Measurements from ENCODE around the gene ATF3. TPM values are rescaled to one million over a fixed set of nuclear protein-coding genes. Genes with fewer than 3 reads are reported as not detected.

The ATF3 gene, protein sequence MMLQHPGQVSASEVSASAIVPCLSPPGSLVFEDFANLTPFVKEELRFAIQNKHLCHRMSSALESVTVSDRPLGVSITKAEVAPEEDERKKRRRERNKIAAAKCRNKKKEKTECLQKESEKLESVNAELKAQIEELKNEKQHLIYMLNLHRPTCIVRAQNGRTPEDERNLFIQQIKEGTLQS
- 0.58 and 1.1 TPM in 2 replicates for total RNA-seq (2014; rRNA removed)
- 1.0 TPM for polyA plus RNA-seq (2012)

DNA sequence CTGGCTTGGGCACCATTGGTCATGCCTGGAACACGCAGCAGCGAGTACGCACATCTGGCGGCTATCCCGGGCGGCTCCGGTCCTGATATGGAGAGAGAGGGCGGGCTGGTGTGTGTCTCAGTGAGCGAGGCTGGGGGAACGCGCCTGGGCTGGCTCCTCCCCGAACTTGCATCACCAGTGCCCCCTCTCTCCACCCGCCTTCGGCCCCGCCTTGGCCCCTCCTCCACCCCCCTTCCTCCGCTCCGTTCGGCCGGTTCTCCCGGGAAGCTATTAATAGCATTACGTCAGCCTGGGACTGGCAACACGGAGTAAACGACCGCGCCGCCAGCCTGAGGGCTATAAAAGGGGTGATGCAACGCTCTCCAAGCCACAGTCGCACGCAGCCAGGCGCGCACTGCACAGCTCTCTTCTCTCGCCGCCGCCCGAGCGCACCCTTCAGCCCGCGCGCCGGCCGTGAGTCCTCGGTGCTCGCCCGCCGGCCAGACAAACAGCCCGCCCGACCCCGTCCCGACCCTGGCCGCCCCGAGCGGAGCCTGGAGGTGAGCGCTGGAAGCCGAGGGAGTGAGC lies at the start of gene ATF3:
Gene ATF3, plus strand, starts transcription at position 370 of the 567 bp plus-strand sequence. CDS start 6,261 bp downstream, outside the sequence.
- peak; percentile 98 for DNase-seq (ENCODE audit: low read depth)

DNA sequence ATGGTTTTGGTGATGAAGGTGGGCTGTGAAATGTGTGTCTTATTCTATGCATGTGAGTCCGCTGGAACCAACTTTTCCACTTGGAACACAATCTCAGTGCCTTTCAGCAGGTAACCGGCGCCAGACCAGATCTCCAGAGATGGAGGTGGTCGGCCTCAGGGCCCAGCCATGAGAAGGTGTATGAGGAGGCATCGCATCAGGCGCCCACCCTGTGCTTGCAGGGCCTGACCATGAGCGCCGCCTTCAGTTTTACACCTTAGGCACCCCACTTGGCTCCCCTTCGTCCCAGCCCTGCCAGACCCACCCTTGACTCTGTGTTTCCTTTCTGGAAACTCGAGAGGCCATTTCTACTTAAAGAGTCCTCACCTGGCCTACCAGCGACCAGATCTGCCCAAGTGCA lies 48.6 kb upstream of the ATF3 start:
- no peak for DNase-seq (ENCODE audit: low read depth)

DNA sequence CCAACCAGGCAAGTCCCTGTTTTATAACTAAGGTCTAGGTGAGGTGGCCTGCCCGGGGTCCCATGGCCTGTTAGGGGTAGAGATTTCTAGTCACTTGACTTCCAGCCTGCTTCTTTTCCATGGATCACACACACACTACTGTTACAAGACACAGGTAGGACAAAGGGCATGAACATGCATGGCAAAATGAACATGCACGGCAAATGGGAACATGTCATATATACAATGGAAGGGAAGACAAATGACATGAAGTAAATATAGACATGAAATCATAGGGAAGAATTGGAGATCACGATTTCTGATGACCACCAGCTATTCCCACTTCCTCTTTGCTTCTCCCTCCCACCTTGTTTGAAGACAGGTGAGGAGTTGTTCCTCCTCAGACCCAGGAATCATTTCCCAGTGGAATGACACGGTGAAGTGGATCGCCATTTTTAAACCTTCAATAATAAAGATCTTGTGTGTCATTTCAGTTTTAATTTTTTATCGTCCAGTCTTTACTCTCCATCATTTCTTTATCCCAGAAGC lies 47.6 kb upstream of the ATF3 start:
- DNase-seq (ENCODE audit: low read depth) = no peak

DNA sequence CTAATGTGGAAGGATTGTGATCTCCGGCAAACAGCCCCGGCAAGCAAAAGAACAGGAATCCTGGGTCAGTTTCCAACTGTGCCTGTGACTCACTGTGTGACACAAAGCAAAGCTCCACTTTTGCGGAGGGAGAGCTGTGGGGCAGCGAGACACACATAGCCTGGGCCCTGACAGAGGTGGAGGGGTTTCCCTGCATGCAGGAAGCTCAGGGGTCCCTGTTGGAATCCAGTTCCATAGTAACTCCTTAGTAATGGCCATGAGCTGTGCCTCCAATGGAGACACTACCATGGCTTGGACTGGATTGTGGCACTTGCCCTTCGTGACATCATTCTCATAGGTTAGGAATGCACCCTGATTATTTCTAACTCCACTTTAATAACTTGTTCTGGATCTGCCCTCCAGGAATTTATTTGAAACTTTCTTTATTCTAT lies 47.0 kb upstream of the ATF3 start:
- peak; percentile 57 for DNase-seq (ENCODE audit: low read depth)

DNA sequence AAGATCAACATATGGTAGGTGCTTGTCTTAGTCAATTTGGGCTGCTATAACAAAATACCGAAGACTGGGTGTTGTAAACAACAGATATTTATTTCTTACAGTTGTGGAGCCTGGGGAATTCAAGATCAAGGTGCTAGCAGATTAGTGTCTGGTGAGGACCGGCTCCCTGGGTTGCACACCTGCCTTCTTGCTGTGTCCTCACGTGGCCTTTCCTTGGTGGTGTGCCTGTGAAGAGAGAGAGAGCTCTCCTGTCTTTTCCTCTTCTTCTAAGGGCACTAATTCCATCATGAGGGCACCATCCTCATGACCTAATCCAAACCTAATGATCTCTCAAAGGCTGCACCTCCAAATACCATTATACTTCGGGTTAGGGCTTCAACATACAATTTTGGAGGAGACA lies 45.8 kb upstream of the ATF3 start:
- DNase-seq (ENCODE audit: low read depth) = no peak

DNA sequence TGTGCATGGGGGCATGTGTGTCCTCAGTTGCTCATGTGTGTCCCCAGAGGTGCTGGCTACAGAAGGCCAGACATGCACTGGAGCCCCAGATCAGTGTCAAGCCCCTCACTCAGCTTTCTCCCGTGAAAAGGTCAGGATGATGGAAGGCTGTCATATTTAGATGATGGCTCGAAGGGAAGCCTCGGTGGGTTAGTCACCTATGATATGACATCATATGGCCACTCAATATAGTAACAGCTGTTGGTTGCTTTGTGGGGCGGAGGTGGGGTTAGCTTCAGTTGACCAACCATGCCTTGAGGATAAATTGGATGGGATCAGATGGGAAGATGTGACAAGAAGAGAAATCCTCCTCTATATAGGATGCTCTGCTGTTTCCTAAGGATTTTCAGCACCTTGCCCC lies 43.5 kb upstream of the ATF3 start:
- DNase-seq (ENCODE audit: low read depth) = peak; percentile 49

DNA sequence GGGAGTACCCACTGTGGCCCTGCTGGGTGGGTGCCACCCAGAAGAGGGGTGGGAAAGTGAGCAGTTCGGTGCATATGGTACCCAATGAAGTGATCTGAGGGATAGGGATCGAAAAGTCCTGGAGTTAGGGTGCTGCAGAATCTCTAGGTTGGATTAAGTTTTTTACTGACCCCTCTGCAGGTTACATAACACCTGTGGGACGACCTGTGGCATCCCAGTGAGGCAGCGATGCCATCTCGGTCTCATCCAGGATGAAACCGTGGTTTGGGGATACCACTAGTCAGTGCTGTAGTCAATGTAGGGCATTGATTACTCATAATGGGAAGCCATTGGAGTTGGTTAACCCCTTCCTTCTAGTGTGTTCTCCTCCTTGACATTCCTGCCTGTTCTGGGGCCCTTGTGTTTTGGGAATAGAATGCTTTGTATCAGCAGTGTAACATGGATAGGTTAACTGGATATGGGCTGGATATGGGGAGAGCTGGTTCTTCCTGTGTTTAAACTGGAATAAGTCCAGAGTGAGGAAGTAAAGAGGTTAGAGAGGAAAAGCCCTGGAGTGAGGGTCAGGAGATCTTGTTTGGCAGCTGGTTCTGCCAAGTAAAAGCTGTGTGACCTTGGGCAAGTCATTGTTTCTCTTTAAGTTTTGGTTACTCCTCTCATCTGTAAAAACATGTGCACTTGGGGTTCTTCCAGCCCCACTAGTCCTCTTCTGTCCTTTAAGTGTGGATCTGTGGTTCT lies 42.8 kb upstream of the ATF3 start:
- DNase-seq (ENCODE audit: low read depth) = no peak

DNA sequence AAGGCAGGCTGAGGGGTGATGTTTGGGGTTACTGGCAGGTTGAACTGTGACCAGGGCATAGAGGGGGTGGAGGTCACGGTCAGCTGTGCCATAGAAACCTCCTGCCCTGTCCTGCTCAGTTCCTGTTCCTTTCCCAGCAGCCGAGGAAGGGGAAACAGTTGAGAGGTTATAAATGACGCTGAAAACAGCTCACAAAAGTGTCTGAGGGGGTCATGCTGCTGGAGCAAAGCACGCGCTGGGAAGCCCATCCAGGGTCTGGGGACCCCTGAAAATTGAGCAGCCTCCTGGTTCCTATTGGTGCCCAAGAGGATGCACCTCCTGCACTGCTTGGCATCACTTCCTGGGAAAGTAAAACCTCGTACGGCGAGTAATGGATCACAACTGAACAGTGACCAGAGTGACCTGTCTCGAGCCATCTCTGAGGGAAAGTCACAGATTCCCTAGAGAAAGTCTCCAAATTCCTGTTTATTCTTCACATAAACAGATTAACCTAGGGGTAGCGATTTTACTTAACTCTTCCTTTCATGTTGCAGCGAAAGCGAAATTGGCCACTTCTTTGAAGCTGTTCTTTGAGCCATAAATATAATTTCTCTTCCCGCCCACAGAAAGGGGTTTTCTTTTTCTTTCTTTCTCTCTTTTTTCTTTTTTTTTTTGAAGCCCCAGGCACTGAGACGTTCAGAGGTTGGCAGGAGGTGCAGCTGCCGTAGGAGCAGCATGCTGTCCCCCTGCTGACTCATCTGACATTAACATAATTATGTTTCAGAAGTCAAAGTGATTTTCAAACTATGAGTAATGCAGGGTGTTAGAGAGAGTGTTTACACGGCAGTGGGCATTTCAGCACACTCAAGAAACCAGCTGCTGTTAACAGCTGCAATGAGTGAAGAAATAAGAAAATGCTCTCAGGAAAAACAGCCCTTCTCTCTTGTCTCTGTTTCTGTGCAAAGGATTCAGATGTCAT lies 41.8 kb upstream of the ATF3 start:
- DNase-seq (ENCODE audit: low read depth) = peak; percentile 98

DNA sequence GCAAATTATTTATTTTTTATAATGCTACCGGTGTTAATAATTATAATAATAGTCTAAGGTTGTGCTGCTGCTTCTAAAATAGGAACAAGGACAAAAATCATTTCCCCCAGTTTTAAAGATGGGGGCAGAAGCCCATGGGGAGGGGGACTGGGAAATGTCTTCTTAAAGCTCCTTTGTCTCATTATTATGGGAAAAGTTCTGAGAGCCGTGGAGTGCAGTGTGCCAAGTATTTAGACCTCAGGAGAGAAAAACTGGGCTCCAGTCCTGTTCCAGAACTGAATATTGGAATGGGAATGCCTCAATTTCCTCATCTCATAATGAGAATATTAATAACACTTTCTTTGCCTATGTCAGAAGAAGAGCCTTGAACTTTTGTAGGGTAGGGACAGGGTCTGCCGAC lies 40.9 kb upstream of the ATF3 start:
- DNase-seq (ENCODE audit: low read depth) = no peak

DNA sequence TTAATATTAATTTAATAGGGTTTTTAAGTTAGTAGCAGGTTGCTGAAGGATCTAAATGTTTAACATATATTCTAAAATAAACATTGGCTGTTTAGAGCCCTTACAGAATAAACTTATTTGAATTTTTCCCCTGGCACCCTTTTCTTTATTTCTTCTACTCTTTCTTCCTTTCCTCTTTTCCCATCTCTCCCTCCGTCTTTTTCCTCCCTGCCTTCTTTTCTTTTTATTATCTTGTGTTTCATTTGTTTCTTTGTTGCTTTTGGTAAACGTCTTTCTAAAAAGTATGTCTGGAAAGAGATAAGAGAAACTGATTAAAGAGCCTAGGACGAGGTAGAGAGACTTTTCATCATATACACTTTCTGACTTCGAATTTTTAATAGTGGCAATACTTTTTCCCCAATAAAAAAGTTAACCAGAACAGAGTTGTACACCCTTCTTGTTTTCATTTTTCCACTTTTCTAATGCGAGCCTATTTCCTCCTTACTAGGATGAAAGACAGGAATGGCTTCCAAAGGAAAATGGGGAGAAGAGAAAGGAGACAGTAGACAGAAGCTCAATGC lies 39.5 kb upstream of the ATF3 start:
- DNase-seq (ENCODE audit: low read depth) = no peak

DNA sequence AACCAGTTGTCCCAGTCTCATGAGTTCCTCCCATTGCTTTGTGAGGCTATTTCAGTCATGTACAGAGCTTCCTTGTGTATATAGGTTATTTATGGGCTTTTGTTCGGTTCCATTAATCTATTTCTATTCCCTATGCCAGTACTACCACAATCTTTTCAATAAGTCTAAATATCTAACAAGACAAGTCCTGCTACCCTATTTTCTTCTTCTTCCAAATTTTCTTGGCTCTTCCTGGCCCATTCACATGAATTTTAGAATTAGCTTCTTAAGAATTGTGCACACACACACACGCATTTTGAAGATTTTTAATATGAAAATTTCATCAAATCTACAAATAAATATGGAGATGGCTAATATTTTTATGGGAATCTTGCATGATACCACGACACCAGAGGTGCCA lies 33.8 kb upstream of the ATF3 start:
- no peak for DNase-seq (ENCODE audit: low read depth)

DNA sequence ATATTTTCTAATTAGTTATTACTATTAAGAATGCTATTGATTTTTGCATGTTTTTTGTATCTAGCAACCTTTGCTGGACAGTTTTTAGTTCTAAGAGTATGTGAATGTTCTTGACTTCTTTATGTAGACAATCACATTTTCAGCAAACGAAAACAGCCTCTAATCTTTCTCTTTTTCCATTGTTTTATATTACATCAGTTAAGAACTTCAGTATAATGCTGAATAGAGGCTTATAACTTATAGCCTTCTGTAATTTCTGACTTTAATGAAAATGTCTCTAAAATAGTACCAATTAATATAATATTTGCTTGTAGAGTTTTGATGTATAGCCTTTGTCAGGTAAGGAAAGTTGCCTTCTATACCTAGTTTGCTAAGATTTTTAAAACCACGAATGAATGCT lies 33.2 kb upstream of the ATF3 start:
- DNase-seq (ENCODE audit: low read depth) = no peak

DNA sequence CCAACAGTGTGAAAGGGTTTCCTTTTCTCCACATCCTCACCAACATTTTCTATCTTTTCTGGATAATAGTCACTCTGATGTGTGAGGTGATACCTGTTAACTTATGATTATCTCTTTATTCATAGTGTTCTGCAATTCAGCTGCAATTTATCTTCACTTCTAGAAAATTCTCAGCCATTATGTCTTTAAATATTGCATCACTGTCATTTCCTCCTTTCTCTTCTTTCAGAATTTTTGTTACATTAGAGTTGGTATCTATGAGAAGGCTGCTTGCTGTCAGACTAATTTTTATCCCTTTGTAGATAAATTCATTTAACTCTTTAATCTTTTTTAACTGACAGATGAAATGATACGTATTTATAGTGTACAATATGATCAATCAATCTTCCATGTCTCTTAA lies 30.5 kb upstream of the ATF3 start:
- DNase-seq (ENCODE audit: low read depth) = no peak

DNA sequence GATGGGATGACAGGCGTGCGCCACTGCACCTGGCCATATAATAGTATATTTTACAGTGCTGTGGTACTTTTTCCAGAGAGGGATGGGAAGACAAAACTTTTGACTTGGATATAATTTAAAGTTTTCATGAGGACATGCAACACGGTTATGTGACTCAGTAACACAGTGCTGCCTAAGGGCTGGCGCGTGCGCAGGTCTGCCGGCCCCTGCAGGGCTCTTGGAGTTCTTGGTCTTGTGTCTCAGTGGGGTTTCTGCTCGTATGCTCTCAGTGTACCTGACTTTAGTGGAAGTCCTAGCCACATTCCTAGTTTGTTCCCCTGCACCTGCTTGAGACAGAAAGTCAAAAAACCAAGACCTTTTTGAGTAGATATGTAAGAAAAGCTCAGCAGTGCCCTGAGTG lies 27.5 kb upstream of the ATF3 start:
- DNase-seq (ENCODE audit: low read depth) = no peak

DNA sequence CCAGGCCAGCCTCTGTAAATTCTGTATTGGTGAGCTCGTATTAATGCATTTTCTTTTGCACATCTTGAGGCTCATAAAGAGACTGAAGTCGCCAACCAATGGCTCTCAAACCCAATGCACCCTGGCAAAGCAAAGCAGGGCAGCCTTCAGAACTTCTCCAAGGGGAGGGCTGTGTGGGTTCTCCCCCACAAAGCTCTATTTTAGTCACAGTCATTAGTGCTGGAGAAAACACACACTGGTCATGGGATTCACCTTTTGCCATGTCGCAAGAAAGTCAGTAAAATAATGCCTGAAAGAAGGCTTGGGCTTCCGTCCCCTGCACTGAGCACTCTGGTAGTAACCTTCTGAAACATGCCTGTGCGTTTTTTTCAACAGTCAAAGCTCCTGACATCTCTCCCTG lies 26.3 kb upstream of the ATF3 start:
- no peak for DNase-seq (ENCODE audit: low read depth)

DNA sequence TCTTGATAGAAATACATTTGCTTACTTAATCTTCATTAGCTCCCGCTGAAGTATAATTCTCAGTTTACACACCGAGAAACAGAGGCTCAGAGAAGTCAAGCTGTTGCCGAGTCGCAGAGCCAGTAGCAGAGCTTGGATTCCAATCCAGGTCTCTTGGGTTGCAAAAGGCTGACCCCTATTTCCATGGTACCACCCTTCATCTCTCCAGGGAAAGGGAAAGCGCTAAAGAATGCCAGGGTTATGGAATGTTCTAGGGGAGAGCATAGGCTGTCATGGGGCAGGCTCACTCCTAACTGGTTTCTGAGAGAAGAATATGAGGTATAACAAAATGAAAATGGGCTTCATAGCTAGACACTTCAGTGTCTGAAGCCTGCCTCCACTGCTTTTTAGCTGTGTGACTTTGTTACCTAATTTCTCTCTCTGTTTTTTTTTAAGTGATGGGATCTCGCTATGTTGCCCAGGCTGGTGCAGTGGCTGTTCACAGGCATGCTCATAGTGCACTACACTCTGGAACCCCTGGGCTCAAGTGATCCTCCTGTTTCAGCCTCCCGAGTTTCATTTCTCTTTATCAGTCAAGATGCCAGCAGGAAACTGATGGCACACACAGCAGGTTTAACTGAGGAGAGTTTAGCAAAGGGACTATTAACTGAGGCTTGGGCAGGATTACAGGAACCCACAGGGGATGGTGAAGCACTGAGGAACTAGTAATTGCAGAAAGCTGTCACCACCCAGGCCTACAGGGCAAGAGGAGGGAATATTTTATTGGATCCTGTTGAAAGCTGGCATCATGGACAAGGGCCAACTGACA lies 25.5 kb upstream of the ATF3 start:
- no peak for DNase-seq (ENCODE audit: low read depth)

DNA sequence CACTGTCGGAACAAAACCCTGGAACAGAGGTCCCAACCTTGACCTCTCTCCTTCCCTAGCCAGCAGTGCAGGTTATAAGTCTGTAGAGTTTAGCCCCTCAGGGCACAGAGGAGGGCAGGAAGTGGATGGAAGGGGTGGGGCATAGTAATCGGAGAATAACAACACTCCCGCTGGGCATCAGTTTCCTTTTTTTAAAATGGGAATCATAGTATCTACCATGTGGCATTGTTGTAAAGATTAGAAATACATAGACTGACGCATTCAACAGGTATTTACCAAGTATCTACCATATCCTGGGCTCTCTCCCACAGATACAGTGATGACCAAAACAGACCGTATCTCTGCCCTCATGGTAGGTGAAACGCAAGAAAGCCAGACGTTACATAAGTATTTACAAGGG lies 24.9 kb upstream of the ATF3 start:
- DNase-seq (ENCODE audit: low read depth) = no peak

DNA sequence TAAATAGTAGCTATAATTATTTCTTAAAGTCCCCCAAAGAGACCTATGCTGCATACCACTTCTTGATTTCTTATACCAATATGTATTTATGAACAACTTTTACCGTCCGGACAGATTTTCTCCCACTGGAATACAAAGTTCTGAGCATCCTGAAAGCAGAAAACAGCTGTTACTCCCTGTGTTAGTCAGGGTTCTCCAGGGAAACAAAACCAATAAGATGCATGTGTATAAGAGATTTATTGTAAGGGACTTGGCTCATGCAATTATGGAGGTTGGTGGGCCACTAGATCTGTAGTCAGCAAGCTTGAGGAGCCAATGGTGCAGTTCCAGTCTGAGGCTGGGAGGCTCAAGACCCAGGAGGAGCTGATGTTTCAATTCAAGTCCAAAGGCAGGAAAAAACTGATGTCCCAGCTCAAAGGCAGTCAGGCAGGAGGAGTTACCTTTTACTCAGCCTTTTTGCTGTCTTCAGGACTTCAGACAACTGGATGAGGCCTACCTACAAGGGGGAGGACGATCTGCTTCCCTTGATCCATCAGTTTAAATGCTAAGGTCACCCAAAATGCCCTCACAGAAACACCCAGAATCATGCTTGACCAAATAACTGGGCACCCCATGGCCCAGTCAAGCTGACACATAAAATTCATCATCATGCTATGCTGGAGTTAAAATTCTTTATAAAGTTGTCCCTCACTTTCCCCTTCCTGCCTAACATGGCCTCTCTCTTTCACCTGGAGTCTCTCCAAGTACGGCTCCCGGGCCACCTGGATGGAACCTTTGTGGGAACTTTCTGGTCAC lies 24.3 kb upstream of the ATF3 start:
- DNase-seq (ENCODE audit: low read depth) = peak; percentile 65

DNA sequence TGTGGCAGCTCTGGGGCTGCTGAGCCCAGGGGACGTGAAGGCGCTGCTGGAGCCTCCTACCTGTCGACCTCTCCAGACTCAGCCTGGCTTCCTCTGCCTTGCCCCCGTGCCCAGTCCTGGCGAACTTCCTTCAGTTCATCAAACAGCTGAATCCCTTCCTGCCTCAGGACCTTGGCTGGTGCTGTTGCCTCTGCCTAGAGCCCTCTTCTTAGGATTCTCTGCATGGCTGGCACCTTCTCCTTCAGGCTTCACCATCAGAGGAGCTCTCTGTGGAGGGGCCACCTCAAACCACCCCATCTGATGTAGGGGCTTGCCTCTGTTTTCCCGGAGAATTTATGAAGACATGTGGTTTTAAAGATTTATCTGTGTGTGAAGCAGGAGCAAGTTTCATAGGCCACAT lies 23.4 kb upstream of the ATF3 start:
- DNase-seq (ENCODE audit: low read depth) = no peak
